ENCODE results near the gene ANKRD40.

DNA sequence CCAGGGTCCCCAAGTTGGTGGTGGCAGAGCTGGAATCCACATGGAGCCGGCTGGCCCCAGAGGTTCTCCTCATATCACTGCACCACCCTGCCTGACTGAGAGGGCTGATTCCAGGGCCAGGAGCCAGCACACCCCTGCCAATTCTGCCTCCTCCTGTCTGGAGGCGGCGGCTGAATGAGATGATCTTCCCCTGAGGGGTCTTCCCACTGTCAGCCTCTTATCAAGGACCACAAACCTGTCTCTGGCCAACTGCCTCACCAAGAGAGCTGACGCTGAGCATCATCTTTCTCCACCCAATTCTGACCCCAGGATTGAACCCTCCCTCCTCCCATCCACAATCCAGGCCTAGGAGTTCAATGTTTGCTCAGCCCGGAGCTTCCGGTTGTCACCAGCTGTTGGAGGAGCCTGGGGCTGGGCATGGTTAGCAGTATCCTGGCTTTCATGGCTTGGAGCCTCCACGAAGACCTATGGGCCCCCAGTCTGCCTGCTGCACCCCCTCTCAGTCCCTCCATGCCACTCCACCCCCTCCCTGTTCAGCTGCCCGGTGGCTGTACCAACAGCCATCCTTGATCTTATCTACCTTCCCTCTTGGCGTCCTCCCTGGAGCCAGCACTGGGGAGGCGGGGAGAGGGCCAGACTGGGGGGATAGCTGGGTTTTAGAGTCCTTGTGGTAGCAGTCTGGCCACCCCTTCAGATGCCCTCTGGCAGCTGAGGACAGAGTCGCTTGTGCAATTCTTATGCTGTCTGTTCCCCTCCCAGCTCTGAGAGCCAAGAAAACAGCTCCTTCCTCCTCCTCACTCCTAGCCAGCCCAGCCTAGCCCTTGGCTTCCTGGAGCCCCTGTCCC, 47.5 kb downstream of the ANKRD40 start:
- no peak for TF ChIP-seq EZH2 (IDR thresholded peaks at IDR 0.05; ENCODE audit: low read depth)
- TF ChIP-seq, protein P1, sequence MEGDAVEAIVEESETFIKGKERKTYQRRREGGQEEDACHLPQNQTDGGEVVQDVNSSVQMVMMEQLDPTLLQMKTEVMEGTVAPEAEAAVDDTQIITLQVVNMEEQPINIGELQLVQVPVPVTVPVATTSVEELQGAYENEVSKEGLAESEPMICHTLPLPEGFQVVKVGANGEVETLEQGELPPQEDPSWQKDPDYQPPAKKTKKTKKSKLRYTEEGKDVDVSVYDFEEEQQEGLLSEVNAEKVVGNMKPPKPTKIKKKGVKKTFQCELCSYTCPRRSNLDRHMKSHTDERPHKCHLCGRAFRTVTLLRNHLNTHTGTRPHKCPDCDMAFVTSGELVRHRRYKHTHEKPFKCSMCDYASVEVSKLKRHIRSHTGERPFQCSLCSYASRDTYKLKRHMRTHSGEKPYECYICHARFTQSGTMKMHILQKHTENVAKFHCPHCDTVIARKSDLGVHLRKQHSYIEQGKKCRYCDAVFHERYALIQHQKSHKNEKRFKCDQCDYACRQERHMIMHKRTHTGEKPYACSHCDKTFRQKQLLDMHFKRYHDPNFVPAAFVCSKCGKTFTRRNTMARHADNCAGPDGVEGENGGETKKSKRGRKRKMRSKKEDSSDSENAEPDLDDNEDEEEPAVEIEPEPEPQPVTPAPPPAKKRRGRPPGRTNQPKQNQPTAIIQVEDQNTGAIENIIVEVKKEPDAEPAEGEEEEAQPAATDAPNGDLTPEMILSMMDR (conservative IDR thresholded peaks at IDR 0.05): no peak

All from PC-9 (cell line).